ENCODE results near the gene MYL7. TPM values are rescaled to one million over a fixed set of nuclear protein-coding genes. Genes with fewer than 3 reads are reported as not detected.

MYL7 gene
- polyA plus RNA-seq, 1 of the 3 experiments (the other 2 are of a cell fraction) = not detected

- no peak for TF ChIP-seq ZBTB33 (IDR thresholded peaks at IDR 0.05; ENCODE audit: borderline replicate concordance, low read depth)
- no peak for TF ChIP-seq GABPA (IDR thresholded peaks at IDR 0.05; ENCODE audit: low read depth)
- TF ChIP-seq PBX3 (IDR thresholded peaks at IDR 0.05) = no peak
- no peak for TF ChIP-seq ELF1 (IDR thresholded peaks at IDR 0.05)
- TF ChIP-seq CHD2 (IDR thresholded peaks at IDR 0.05; ENCODE audit: low read length, partially characterized antibody) = no peak
- no peak for TF ChIP-seq RAD21 (IDR thresholded peaks at IDR 0.05; ENCODE audit: low read length)
- no peak for TF ChIP-seq POLR2AphosphoS5 (IDR thresholded peaks at IDR 0.05; ENCODE audit: low read depth, low read length)
- no peak for TF ChIP-seq FOSL2 (IDR thresholded peaks at IDR 0.05; ENCODE audit: borderline replicate concordance, low read depth)
These were observed 46.1 kb downstream of the MYL7 start (continued) for GRCh38 chr7:44094883-44095592.

GRCh38 chr7:44094365-44094764 lies 46.8 kb downstream of the MYL7 start:
- WGBS (ENCODE audit: low lambda C conversion rate) = 57% methylated on average over 2 of the region's 2 CpGs
- Histone ChIP-seq H4K20me1 (ENCODE audit: insufficient read depth) (no peaks in the 10 kb centered on the region), H2AFZ (ENCODE audit: low read depth) (peak overlapping the region; percentile 60), H3F3A (replicated peaks; ENCODE audit: insufficient read depth) (peaks cover 22% of the 10 kb centered on the region), H3K27me3 (ENCODE audit: insufficient read depth) (no peaks in the 10 kb centered on the region), H3K4me1 (ENCODE audit: control insufficient read depth in 1 of 2, insufficient read depth in 2 of 2, low read depth in 1 of 2, low read length in 1 of 2) (0 out of 4 replicates have a peak, but pooled peaks cover 0 to 5% of the 10 kb centered on the region in 2 experiments), H3K4me3 (ENCODE audit: low read depth in 2 of 2, low read length in 1 of 2) (no peak overlapping the region), H3K9me3 (no peaks in the 10 kb centered on the region), H3K79me2 (ENCODE audit: insufficient read depth) (no peaks in the 10 kb centered on the region), H3K27ac (ENCODE audit: low read depth in 2 of 2, low read length in 1 of 2) (no peak overlapping the region), H3K9me2 (no peaks in the 10 kb centered on the region), H3K4me2 (no peak overlapping the region), H3K9ac (no peak overlapping the region; the same call in 1 of the 2 replicates), H3K36me3 (replicated peaks in 1 of 2; ENCODE audit: control insufficient read depth in 1 of 2, insufficient read depth in 2 of 2, low read length in 1 of 2) (no peaks in the 10 kb centered on the region)
- DNase-seq = no peak
- no peak for TF ChIP-seq POLR2AphosphoS5 (IDR thresholded peaks at IDR 0.05; ENCODE audit: low read depth, low read length)
- TF ChIP-seq FOXM1 (IDR thresholded peaks at IDR 0.05; ENCODE audit: low read depth) = no peak
- TF ChIP-seq RCOR1 (IDR thresholded peaks at IDR 0.05; ENCODE audit: low read length) = no peak
- TF ChIP-seq TCF12 (IDR thresholded peaks at IDR 0.05) = no peak
- no peak for TF ChIP-seq YY1 (IDR thresholded peaks at IDR 0.05; ENCODE audit: low read depth)
- no peak for TF ChIP-seq RXRA (IDR thresholded peaks at IDR 0.05; ENCODE audit: borderline replicate concordance, low read depth)
- no peak for TF ChIP-seq MAX (IDR thresholded peaks at IDR 0.05; ENCODE audit: low read depth)
- TF ChIP-seq RAD21 (IDR thresholded peaks at IDR 0.05; ENCODE audit: low read length) = no peak
- no peak for TF ChIP-seq MXI1 (IDR thresholded peaks at IDR 0.05; ENCODE audit: low read depth, low read length)
- no peak for TF ChIP-seq PBX3 (IDR thresholded peaks at IDR 0.05)
- TF ChIP-seq TAF1 (IDR thresholded peaks at IDR 0.05; ENCODE audit: borderline replicate concordance, low read depth, low read length) = no peak
- TF ChIP-seq TEAD4 (IDR thresholded peaks at IDR 0.05; ENCODE audit: borderline replicate concordance, insufficient read depth) = no peak
- no peak for TF ChIP-seq ELF1 (IDR thresholded peaks at IDR 0.05)
- TF ChIP-seq NRF1 (IDR thresholded peaks at IDR 0.05; ENCODE audit: low read depth, low read length) = no peak
- no peak for TF ChIP-seq MEF2A (IDR thresholded peaks at IDR 0.05; ENCODE audit: borderline replicate concordance, low read depth)
- TF ChIP-seq IRF3 (IDR thresholded peaks at IDR 0.05; ENCODE audit: low read depth, low read length) = no peak
- TF ChIP-seq USF2 (IDR thresholded peaks at IDR 0.05; ENCODE audit: borderline replicate concordance, low read depth, low read length) = no peak
- no peak for TF ChIP-seq EZH2phosphoT487 (IDR thresholded peaks at IDR 0.05; ENCODE audit: borderline replicate concordance, low read depth)
- ChIA-PET POLR2A (no interaction called here), CTCF (no interaction called here)
